ENCODE measurements around the gene STK32B.
"Not testable (repeated sequence)": the region's sequence is repeated elsewhere in the genome, so short reads cannot be mapped to it uniquely, and the experiment has no call there.

STK32B gene

GRCh38 chr4:5162909-5163508 is 111.7 kb downstream of the STK32B start:
- no peak for DNase-seq (ENCODE audit: low read depth in 2 of 2)

- no peak for DNase-seq (ENCODE audit: low read depth in 2 of 2)
Observed at GRCh38 chr4:5164221-5164912, 113.1 kb downstream of the STK32B start.

GRCh38 chr4:5165420-5166369 is 114.4 kb downstream of the STK32B start:
- no peak for DNase-seq (ENCODE audit: low read depth in 2 of 2)

- no peak for DNase-seq (ENCODE audit: low read depth in 2 of 2)
Observed at GRCh38 chr4:5166377-5166776, 115.1 kb downstream of the STK32B start.

GRCh38 chr4:5168891-5169290 is 117.6 kb downstream of the STK32B start:
- DNase-seq (ENCODE audit: low read depth in 2 of 2), result no peak

- not testable (repeated sequence) for DNase-seq (ENCODE audit: low read depth in 2 of 2)
Observed at GRCh38 chr4:5175836-5176235, 124.6 kb downstream of the STK32B start.

GRCh38 chr4:5184606-5185005 is 133.3 kb downstream of the STK32B start:
- DNase-seq (ENCODE audit: low read depth in 2 of 2), result no peak

- no peak for DNase-seq (ENCODE audit: low read depth in 2 of 2)
Observed at GRCh38 chr4:5185551-5185950, 134.3 kb downstream of the STK32B start.

GRCh38 chr4:5186271-5187064 is 135.2 kb downstream of the STK32B start:
- no peak for DNase-seq (ENCODE audit: low read depth in 2 of 2)

- DNase-seq (ENCODE audit: low read depth in 2 of 2), result no peak
Observed at GRCh38 chr4:5188130-5188529, 136.8 kb downstream of the STK32B start.

- DNase-seq (ENCODE audit: low read depth in 2 of 2), result no peak
Observed at GRCh38 chr4:5191831-5192230, 140.6 kb downstream of the STK32B start.

GRCh38 chr4:5192271-5192670 is 141.0 kb downstream of the STK32B start:
- no peak for DNase-seq (ENCODE audit: low read depth in 2 of 2)

GRCh38 chr4:5192678-5193077 is 141.4 kb downstream of the STK32B start:
- no peak for DNase-seq (ENCODE audit: low read depth in 2 of 2)

GRCh38 chr4:5198656-5199541 is 147.6 kb downstream of the STK32B start:
- DNase-seq (ENCODE audit: low read depth in 2 of 2), result no peak

- no peak for DNase-seq (ENCODE audit: low read depth in 2 of 2)
Observed at GRCh38 chr4:5199912-5200311, 148.6 kb downstream of the STK32B start.

- DNase-seq (ENCODE audit: low read depth in 2 of 2), result no peak
Observed at GRCh38 chr4:5200513-5200912, 149.2 kb downstream of the STK32B start.

GRCh38 chr4:5203309-5203992 is 152.2 kb downstream of the STK32B start:
- DNase-seq (ENCODE audit: low read depth in 2 of 2), result no peak

- DNase-seq (ENCODE audit: low read depth in 2 of 2), result no peak
Observed at GRCh38 chr4:5203993-5204310, 152.7 kb downstream of the STK32B start.

- no peak for DNase-seq (ENCODE audit: low read depth in 2 of 2)
Observed at GRCh38 chr4:5204781-5205180, 153.5 kb downstream of the STK32B start.
